Measurements from ENCODE around the gene C1QTNF8. TPM values are rescaled to one million over a fixed set of nuclear protein-coding genes. Genes with fewer than 3 reads are reported as not detected.

The C1QTNF8 gene
- total and polyA plus RNA-seq, 2 experiments from 2014 or later: not detected

GRCh38 chr16:1130382-1130781 lies 34.3 kb upstream of the C1QTNF8 start:
- H3K9ac ChIP-seq: no peak overlapping the region
- H3K4me3 ChIP-seq: no peak overlapping the region
- TF ChIP-seq EZH2phosphoT487 (IDR thresholded peaks at IDR 0.05; ENCODE audit: insufficient read depth, low read depth) (no peak), EZH2 (IDR thresholded peaks at IDR 0.05; ENCODE audit: insufficient read depth, poor library complexity, severe bottlenecking) (no peak)
- no peaks in the 10 kb centered on the region for H4K20me1 ChIP-seq (ENCODE audit: insufficient read depth)
- WGBS, 2 experiments (ENCODE audit: low coverage in 1 of 2, low lambda C conversion rate in 2 of 2, missing lambda C conversion rate in 2 of 2): 55 to 64% methylated on average over 8 of the region's 8 CpGs
- no peak overlapping the region for H2AFZ ChIP-seq
- in situ Hi-C loops (cut with MboI): no loop called here
- H3K9me3 ChIP-seq (ENCODE audit: low read depth): no peaks in the 10 kb centered on the region
- H3K79me2 ChIP-seq (ENCODE audit: insufficient read depth): no peaks in the 10 kb centered on the region
- H3K9me2 ChIP-seq (ENCODE audit: insufficient read depth): no peaks in the 10 kb centered on the region
- H3K4me2 ChIP-seq (ENCODE audit: unreplicated experiment): no peak overlapping the region
- H3K27ac ChIP-seq: no peak overlapping the region
- DNase-seq: no peak
- H3F3A ChIP-seq (ENCODE audit: insufficient read depth): no peaks in the 10 kb centered on the region
- no peaks in the 10 kb centered on the region for H3K4me1 ChIP-seq (ENCODE audit: insufficient read depth)
- no peaks in the 10 kb centered on the region for H3K36me3 ChIP-seq (ENCODE audit: low read depth)
- no peaks in the 10 kb centered on the region for H3K27me3 ChIP-seq (replicated peaks; ENCODE audit: insufficient read depth)

- no peaks in the 10 kb centered on the region for H3K79me2 ChIP-seq (ENCODE audit: insufficient read depth)
- H3F3A ChIP-seq (ENCODE audit: insufficient read depth): no peaks in the 10 kb centered on the region
- H3K4me1 ChIP-seq (ENCODE audit: insufficient read depth): no peaks in the 10 kb centered on the region
- no peak overlapping the region for H3K4me3 ChIP-seq
- no peak for DNase-seq
- no peak overlapping the region for H3K27ac ChIP-seq
- H4K20me1 ChIP-seq (ENCODE audit: insufficient read depth): no peaks in the 10 kb centered on the region
- in situ Hi-C loops (cut with MboI): no loop called here
- H3K27me3 ChIP-seq (replicated peaks; ENCODE audit: insufficient read depth): no peaks in the 10 kb centered on the region
- no peaks in the 10 kb centered on the region for H3K9me2 ChIP-seq (ENCODE audit: insufficient read depth)
- no peaks in the 10 kb centered on the region for H3K9me3 ChIP-seq (ENCODE audit: low read depth)
- H3K4me2 ChIP-seq (ENCODE audit: unreplicated experiment): no peak overlapping the region
- no peak for TF ChIP-seq EZH2 (IDR thresholded peaks at IDR 0.05; ENCODE audit: insufficient read depth, poor library complexity, severe bottlenecking)
- no peak for TF ChIP-seq EZH2phosphoT487 (IDR thresholded peaks at IDR 0.05; ENCODE audit: insufficient read depth, low read depth)
- no peaks in the 10 kb centered on the region for H3K36me3 ChIP-seq (ENCODE audit: low read depth)
- WGBS, 2 experiments (ENCODE audit: low coverage in 1 of 2, low lambda C conversion rate in 2 of 2, missing lambda C conversion rate in 2 of 2): 74 to 82% methylated on average over 24 to 44 of the region's 48 CpGs
- H2AFZ ChIP-seq: no peak overlapping the region
- no peak overlapping the region for H3K9ac ChIP-seq
Observed at GRCh38 chr16:1129106-1129960, 33.3 kb upstream of the C1QTNF8 start.

- no peaks in the 10 kb centered on the region for H3K36me3 ChIP-seq (ENCODE audit: low read depth)
- in situ Hi-C loops (cut with MboI): no loop called here
- no peak overlapping the region for H3K9ac ChIP-seq
- WGBS, 2 experiments (ENCODE audit: low coverage in 1 of 2, low lambda C conversion rate in 2 of 2, missing lambda C conversion rate in 2 of 2): 67 to 73% methylated on average over 11 to 31 of the region's 31 CpGs
- H3F3A ChIP-seq (ENCODE audit: insufficient read depth): no peaks in the 10 kb centered on the region
- H3K9me2 ChIP-seq (ENCODE audit: insufficient read depth): no peaks in the 10 kb centered on the region
- no peaks in the 10 kb centered on the region for H4K20me1 ChIP-seq (ENCODE audit: insufficient read depth)
- H3K4me1 ChIP-seq (ENCODE audit: insufficient read depth): no peaks in the 10 kb centered on the region
- TF ChIP-seq EZH2phosphoT487 (IDR thresholded peaks at IDR 0.05; ENCODE audit: insufficient read depth, low read depth): no peak
- H3K9me3 ChIP-seq (ENCODE audit: low read depth): no peaks in the 10 kb centered on the region
- no peaks in the 10 kb centered on the region for H3K79me2 ChIP-seq (ENCODE audit: insufficient read depth)
- no peak overlapping the region for H3K4me2 ChIP-seq (ENCODE audit: unreplicated experiment)
- no peak overlapping the region for H3K27ac ChIP-seq
- no peak overlapping the region for H2AFZ ChIP-seq
- no peak for DNase-seq
- H3K27me3 ChIP-seq (replicated peaks; ENCODE audit: insufficient read depth): no peaks in the 10 kb centered on the region
- no peak overlapping the region for H3K4me3 ChIP-seq
Observed at GRCh38 chr16:1127971-1128715, 32.1 kb upstream of the C1QTNF8 start.

GRCh38 chr16:1127101-1127500 lies 31.1 kb upstream of the C1QTNF8 start:
- H3K9ac ChIP-seq: no peak overlapping the region
- no peaks in the 10 kb centered on the region for H3F3A ChIP-seq (ENCODE audit: insufficient read depth)
- H4K20me1 ChIP-seq (ENCODE audit: insufficient read depth): no peaks in the 10 kb centered on the region
- no peak overlapping the region for H3K4me2 ChIP-seq (ENCODE audit: unreplicated experiment)
- H3K79me2 ChIP-seq (ENCODE audit: insufficient read depth): no peaks in the 10 kb centered on the region
- H3K27ac ChIP-seq: no peak overlapping the region
- no peaks in the 10 kb centered on the region for H3K4me1 ChIP-seq (ENCODE audit: insufficient read depth)
- H3K4me3 ChIP-seq: no peak overlapping the region
- H3K27me3 ChIP-seq (replicated peaks; ENCODE audit: insufficient read depth): no peaks in the 10 kb centered on the region
- no peak for DNase-seq
- no peaks in the 10 kb centered on the region for H3K9me2 ChIP-seq (ENCODE audit: insufficient read depth)
- WGBS, 2 experiments (ENCODE audit: low coverage in 1 of 2, low lambda C conversion rate in 2 of 2, missing lambda C conversion rate in 2 of 2): 25 to 29% methylated on average over 15 to 16 of the region's 16 CpGs
- in situ Hi-C loops (cut with MboI): no loop called here
- no peak overlapping the region for H2AFZ ChIP-seq
- no peak for TF ChIP-seq EZH2phosphoT487 (IDR thresholded peaks at IDR 0.05; ENCODE audit: insufficient read depth, low read depth)
- no peak for TF ChIP-seq EZH2 (IDR thresholded peaks at IDR 0.05; ENCODE audit: insufficient read depth, poor library complexity, severe bottlenecking)
- H3K9me3 ChIP-seq (ENCODE audit: low read depth): no peaks in the 10 kb centered on the region
- no peaks in the 10 kb centered on the region for H3K36me3 ChIP-seq (ENCODE audit: low read depth)

Data from GM23248 (cell line).